Measurements from ENCODE around the gene SORCS2. TPM values are rescaled to one million over a fixed set of nuclear protein-coding genes. Genes with fewer than 3 reads are reported as not detected.
A peak's percentile ranks its signal among the peaks of the same experiment; 100 is the strongest.

Gene SORCS2
- total RNA-seq, 6 experiments from 2014 or later = 0.18 to 6.2 (median 3.1) TPM

- Histone ChIP-seq H3K36me3 (no peaks in the 10 kb centered on the region), H3K4me3 (no peak overlapping the region), H3K9me3 (no peaks in the 10 kb centered on the region), H3K27ac (no peak overlapping the region), H3K27me3 (no peaks in the 10 kb centered on the region), H3K4me1 (peaks cover 0 to 15% (median 3%) of the 10 kb centered on the region in 4 donors)
- TF ChIP-seq POLR2A (IDR thresholded peaks at IDR 0.05) = no peak
- TF ChIP-seq CTCF (IDR thresholded peaks at IDR 0.05) = no peak
- intact Hi-C loops (cut with DNase I) = no loop called here
- DNase-seq (peak in 1 of 3 donors; percentile 46), ATAC-seq (no peak)
- 68% methylated on average over 3 of the region's 16 CpGs for WGBS (ENCODE audit: insufficient coverage, low coverage, low lambda C conversion rate, missing lambda C conversion rate)
These were observed 141.6 kb downstream of the SORCS2 start for GRCh38 chr4:7333801-7334421.

- TF ChIP-seq POLR2A (IDR thresholded peaks at IDR 0.05) = no peak
- no peak for TF ChIP-seq CTCF (IDR thresholded peaks at IDR 0.05)
- intact Hi-C loops (cut with DNase I) = loop anchor here in 1 of 2 donors (5.0 kb wide), 1 partner anchor 128 kb away; no protein-coding TSS in a partner anchor
- H3K27ac ChIP-seq = no peak overlapping the region
- H3K36me3 ChIP-seq = no peaks in the 10 kb centered on the region
- WGBS (ENCODE audit: insufficient coverage, low coverage, low lambda C conversion rate, missing lambda C conversion rate) = 88% methylated on average over 10 of the region's 17 CpGs
- H3K4me3 ChIP-seq = no peak overlapping the region
- H3K9me3 ChIP-seq = no peaks in the 10 kb centered on the region
- H3K27me3 ChIP-seq = no peaks in the 10 kb centered on the region
- ATAC-seq = no peak
- no peak for DNase-seq
- H3K4me1 ChIP-seq = peaks cover 0 to 15% (median 3%) of the 10 kb centered on the region in 4 donors
These were observed 142.4 kb downstream of the SORCS2 start for GRCh38 chr4:7334521-7335275.

- intact Hi-C loops (cut with DNase I) = loop anchor here in 1 of 2 donors (5.0 kb wide), 1 partner anchor 127 kb away; no protein-coding TSS in a partner anchor
- Histone ChIP-seq H3K4me3 (no peak overlapping the region), H3K27me3 (no peaks in the 10 kb centered on the region), H3K4me1 (peaks cover 0 to 15% (median 3%) of the 10 kb centered on the region in 4 donors), H3K27ac (no peak overlapping the region), H3K9me3 (no peaks in the 10 kb centered on the region), H3K36me3 (no peaks in the 10 kb centered on the region)
- ATAC-seq (peak; percentile 63 to 72 (median 68)), DNase-seq (peak; percentile 57 to 75 (median 66))
- TF ChIP-seq POLR2A (IDR thresholded peaks at IDR 0.05) = no peak
- TF ChIP-seq CTCF (IDR thresholded peaks at IDR 0.05) = peak; percentile 40 to 77 (median 54)
- 70% methylated on average over 15 of the region's 24 CpGs for WGBS (ENCODE audit: insufficient coverage, low coverage, low lambda C conversion rate, missing lambda C conversion rate)
These were observed 143.2 kb downstream of the SORCS2 start for GRCh38 chr4:7335344-7336066.

GRCh38 chr4:7336067-7336569 lies 143.8 kb downstream of the SORCS2 start:
- peak overlapping the region in 1 of 3 donors; percentile 31 for H3K27ac ChIP-seq
- H3K27me3 ChIP-seq = no peaks in the 10 kb centered on the region
- H3K4me3 ChIP-seq = no peak overlapping the region
- intact Hi-C loops (cut with DNase I) = loop anchor here in 1 of 2 donors (5.0 kb wide), 1 partner anchor 126 kb away; no protein-coding TSS in a partner anchor
- TF ChIP-seq CTCF (IDR thresholded peaks at IDR 0.05) = peak in 1 of 4 donors; percentile 2
- no peak for TF ChIP-seq POLR2A (IDR thresholded peaks at IDR 0.05)
- peaks cover 0 to 15% (median 3%) of the 10 kb centered on the region in 4 donors for H3K4me1 ChIP-seq
- no CpG with 5 or more reads among the region's 17 CpGs for WGBS (ENCODE audit: insufficient coverage, low coverage, low lambda C conversion rate, missing lambda C conversion rate)
- DNase-seq (no peak), ATAC-seq (no peak)
- H3K36me3 ChIP-seq = no peaks in the 10 kb centered on the region
- no peaks in the 10 kb centered on the region for H3K9me3 ChIP-seq

Measured in right lobe of liver (tissue), 6 donors.